Measurements from ENCODE around the gene GHRHR. TPM values are rescaled to one million over a fixed set of nuclear protein-coding genes. Genes with fewer than 3 reads are reported as not detected.

Gene GHRHR
- total and polyA plus RNA-seq, 9 of the 15 experiments (the other 6 are each of a cell fraction or from before 2014, with no cell fraction given) = not detected

GRCh38 chr7:30920584-30921539 lies 42.9 kb upstream of the GHRHR start (continued):
- TF ChIP-seq NRF1 (conservative IDR thresholded peaks at IDR 0.05 in 1 of 2, IDR thresholded peaks at IDR 0.05 in 1 of 2) (0 out of 4 replicates have a peak, but pooled peaks of 1 of the 2 experiments have one; percentile 16), HMGN3 (IDR thresholded peaks at IDR 0.05; ENCODE audit: borderline replicate concordance, extremely low read depth, insufficient read length, low read depth, low read length) (no peak), CREM (IDR thresholded peaks at IDR 0.05; ENCODE audit: low read depth) (0 out of 2 replicates have a peak, but pooled peaks have one; percentile 33), ARID1B (IDR thresholded peaks at IDR 0.05) (peak; percentile 72), NFIX (CRISPR knock-in tag; IDR thresholded peaks at IDR 0.05; ENCODE audit: low read depth) (no peak), JUN (IDR thresholded peaks at IDR 0.05; ENCODE audit: borderline replicate concordance, low read depth, low read length) (peak; percentile 91), JUN (CRISPR knock-in tag; IDR thresholded peaks at IDR 0.05; ENCODE audit: borderline replicate concordance) (no peak), SMARCE1 (IDR thresholded peaks at IDR 0.05) (peak; percentile 57), BCOR (IDR thresholded peaks at IDR 0.05) (peak; percentile 80), MEF2A (IDR thresholded peaks at IDR 0.05; ENCODE audit: control insufficient read depth, low read depth, low read length) (peak; percentile 98), TAF7 (tag; IDR thresholded peaks at IDR 0.05) (no peak), EP300 (IDR thresholded peaks at IDR 0.05; ENCODE audit: low read length) (peak; percentile 20; the same call in 1 of the 2 replicates), SMARCA4 (IDR thresholded peaks at IDR 0.05) (peak; percentile 60), WHSC1 (IDR thresholded peaks at IDR 0.05; ENCODE audit: low read length) (no peak), JUND (IDR thresholded peaks at IDR 0.05; ENCODE audit: borderline replicate concordance, low read depth, low read length) (peak; percentile 86), JUND (tag; IDR thresholded peaks at IDR 0.05; ENCODE audit: borderline replicate concordance, low read depth, low read length) (peak; percentile 59; the same call in 1 of the 3 replicates), ZFX (CRISPR knock-in tag; IDR thresholded peaks at IDR 0.05) (peak; percentile 36), C11orf30 (IDR thresholded peaks at IDR 0.05; ENCODE audit: low read depth) (peak; percentile 32; the same call in 1 of the 2 replicates), ZSCAN32 (CRISPR knock-in tag; IDR thresholded peaks at IDR 0.05) (no peak), ZNF133 (CRISPR knock-in tag; IDR thresholded peaks at IDR 0.05) (no peak), ZNF41 (CRISPR knock-in tag; conservative IDR thresholded peaks at IDR 0.05) (no peak), CBFA2T3 (IDR thresholded peaks at IDR 0.05) (peak; percentile 69), FOXJ2 (tag; IDR thresholded peaks at IDR 0.05) (no peak), IFI16 (CRISPR knock-in tag; IDR thresholded peaks at IDR 0.05) (no peak)
- TF ChIP-seq, protein P1, sequence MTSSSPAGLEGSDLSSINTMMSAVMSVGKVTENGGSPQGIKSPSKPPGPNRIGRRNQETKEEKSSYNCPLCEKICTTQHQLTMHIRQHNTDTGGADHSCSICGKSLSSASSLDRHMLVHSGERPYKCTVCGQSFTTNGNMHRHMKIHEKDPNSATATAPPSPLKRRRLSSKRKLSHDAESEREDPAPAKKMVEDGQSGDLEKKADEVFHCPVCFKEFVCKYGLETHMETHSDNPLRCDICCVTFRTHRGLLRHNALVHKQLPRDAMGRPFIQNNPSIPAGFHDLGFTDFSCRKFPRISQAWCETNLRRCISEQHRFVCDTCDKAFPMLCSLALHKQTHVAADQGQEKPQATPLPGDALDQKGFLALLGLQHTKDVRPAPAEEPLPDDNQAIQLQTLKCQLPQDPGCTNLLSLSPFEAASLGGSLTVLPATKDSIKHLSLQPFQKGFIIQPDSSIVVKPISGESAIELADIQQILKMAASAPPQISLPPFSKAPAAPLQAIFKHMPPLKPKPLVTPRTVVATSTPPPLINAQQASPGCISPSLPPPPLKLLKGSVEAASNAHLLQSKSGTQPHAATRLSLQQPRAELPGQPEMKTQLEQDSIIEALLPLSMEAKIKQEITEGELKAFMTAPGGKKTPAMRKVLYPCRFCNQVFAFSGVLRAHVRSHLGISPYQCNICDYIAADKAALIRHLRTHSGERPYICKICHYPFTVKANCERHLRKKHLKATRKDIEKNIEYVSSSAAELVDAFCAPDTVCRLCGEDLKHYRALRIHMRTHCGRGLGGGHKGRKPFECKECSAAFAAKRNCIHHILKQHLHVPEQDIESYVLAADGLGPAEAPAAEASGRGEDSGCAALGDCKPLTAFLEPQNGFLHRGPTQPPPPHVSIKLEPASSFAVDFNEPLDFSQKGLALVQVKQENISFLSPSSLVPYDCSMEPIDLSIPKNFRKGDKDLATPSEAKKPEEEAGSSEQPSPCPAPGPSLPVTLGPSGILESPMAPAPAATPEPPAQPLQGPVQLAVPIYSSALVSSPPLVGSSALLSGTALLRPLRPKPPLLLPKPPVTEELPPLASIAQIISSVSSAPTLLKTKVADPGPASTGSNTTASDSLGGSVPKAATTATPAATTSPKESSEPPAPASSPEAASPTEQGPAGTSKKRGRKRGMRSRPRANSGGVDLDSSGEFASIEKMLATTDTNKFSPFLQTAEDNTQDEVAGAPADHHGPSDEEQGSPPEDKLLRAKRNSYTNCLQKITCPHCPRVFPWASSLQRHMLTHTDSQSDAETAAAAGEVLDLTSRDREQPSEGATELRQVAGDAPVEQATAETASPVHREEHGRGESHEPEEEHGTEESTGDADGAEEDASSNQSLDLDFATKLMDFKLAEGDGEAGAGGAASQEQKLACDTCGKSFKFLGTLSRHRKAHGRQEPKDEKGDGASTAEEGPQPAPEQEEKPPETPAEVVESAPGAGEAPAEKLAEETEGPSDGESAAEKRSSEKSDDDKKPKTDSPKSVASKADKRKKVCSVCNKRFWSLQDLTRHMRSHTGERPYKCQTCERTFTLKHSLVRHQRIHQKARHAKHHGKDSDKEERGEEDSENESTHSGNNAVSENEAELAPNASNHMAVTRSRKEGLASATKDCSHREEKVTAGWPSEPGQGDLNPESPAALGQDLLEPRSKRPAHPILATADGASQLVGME (CRISPR knock-in tag; IDR thresholded peaks at IDR 0.05) = no peak

Data from K562 (cell line).